CD8-positive, alpha-beta memory T cell (primary cell): Measurements from ENCODE around the gene SEPTIN5. TPM values are rescaled to one million over a fixed set of nuclear protein-coding genes. Genes with fewer than 3 reads are reported as not detected.

Source experiments
- CTCF ChIA-PET: fragments of 350-600 bp; sonication (Branson Sonifier 250); formaldehyde crosslinking; loops from one replicate; lab custom pipeline; 2021; ENCODE audit warnings: antibody characterized with exemption; lab: Charles Lee
- POLR2A ChIA-PET: fragments of 350-600 bp; sonication (Branson Sonifier 250); formaldehyde crosslinking; loops from one replicate; lab custom pipeline; 2021; ENCODE audit warnings: antibody characterized with exemption; lab: Charles Lee
- DNase-seq, 5 donors: peaks; one replicate each; pipeline versions ENCODE4 v3.0.0 to v3.0.0-alpha.2; 2020 to 2022; ENCODE audit warnings: mixed read lengths in 1 of 5
- H3K27ac ChIP-seq: one replicate; pipeline ENCODE4 v1.7.0; 2013; ENCODE audit warnings: low read depth, mild to moderate bottlenecking, low read length, moderate library complexity
- H3K27me3 ChIP-seq: 2 replicates; pipeline ENCODE4 v1.7.0; 2013; ENCODE audit warnings: low read length, mild to moderate bottlenecking; ENCODE audit not compliant: insufficient read depth, poor library complexity, severe bottlenecking
- H3K36me3 ChIP-seq: 2 replicates; pipeline ENCODE4 v1.7.0; 2013; ENCODE audit warnings: mild to moderate bottlenecking, low read length, moderate library complexity; ENCODE audit not compliant: insufficient read depth
- H3K4me1 ChIP-seq: 2 replicates; pipeline ENCODE4 v1.7.0; 2013; ENCODE audit warnings: mild to moderate bottlenecking, low read length, moderate library complexity; ENCODE audit not compliant: insufficient read depth
- H3K4me3 ChIP-seq: 2 replicates; pipeline ENCODE4 v1.7.0; 2013; ENCODE audit warnings: mild to moderate bottlenecking, low read length
- H3K9me3 ChIP-seq: 2 replicates; pipeline ENCODE4 v1.7.0; 2013; ENCODE audit warnings: mild to moderate bottlenecking, low read length
- H3K27ac Mint-ChIP-seq, 8 donors: one replicate each; pipeline ENCODE4 v1.8.0; 2020 to 2021; ENCODE audit warnings: mixed read lengths in 8 of 8, mild to moderate bottlenecking in 6 of 8, inconsistent platforms in 3 of 8, moderate library complexity in 3 of 8
- H3K27me3 Mint-ChIP-seq, 2 donors: one replicate each; pipeline ENCODE4 v1.8.0; 2020 to 2021; ENCODE audit warnings: mixed read lengths in 2 of 2, mild to moderate bottlenecking in 1 of 2, moderate library complexity in 1 of 2
- H3K36me3 Mint-ChIP-seq, 3 donors: one replicate each; pipeline ENCODE4 v1.8.0; 2020 to 2021; ENCODE audit warnings: mixed read lengths in 3 of 3, inconsistent platforms in 1 of 3, mild to moderate bottlenecking in 1 of 3
- H3K4me1 Mint-ChIP-seq, 3 donors: one replicate each; pipeline ENCODE4 v1.8.0; 2020 to 2021; ENCODE audit warnings: mixed read lengths in 3 of 3, inconsistent platforms in 1 of 3, mild to moderate bottlenecking in 1 of 3
- H3K4me3 Mint-ChIP-seq, 7 donors: one replicate each; pipeline ENCODE4 v1.8.0; 2020 to 2021; ENCODE audit warnings: mixed read lengths in 7 of 7, mild to moderate bottlenecking in 6 of 7, moderate library complexity in 4 of 7, inconsistent platforms in 2 of 7
- H3K9me3 Mint-ChIP-seq, 5 donors: one replicate each; pipeline ENCODE4 v1.8.0; 2020 to 2022; ENCODE audit warnings: mixed read lengths in 5 of 5, mild to moderate bottlenecking in 3 of 5, moderate library complexity in 2 of 5, inconsistent platforms in 1 of 5
- polyA plus RNA-seq: library from polyadenylated mRNA; unstranded; fragments of 300-500 nt; fragmentation: Illumina TruSeq; gene quantifications from one replicate; pipeline ENCODE4 v1.2.3, GENCODE V29; 2021
- total RNA-seq, 2 experiments: library from RNA; stranded (reverse); gene quantifications; one replicate each; pipeline ENCODE4 v1.2.3, GENCODE V29; 2021

SEPTIN5 gene
- total and polyA plus RNA-seq, 3 experiments from 2014 or later, result 0.20 to 0.38 TPM; not detected in 1

GRCh38 chr22:19757140-19757984 lies 43.1 kb downstream of the SEPTIN5 start:
- DNase-seq, result no peak
- Mint-ChIP-seq H3K4me3 (peak overlapping the region; percentile 17 to 79 (median 67)), H3K27me3 (peaks cover 38 to 62% of the 10 kb centered on the region in 2 donors), H3K4me1 (peaks cover 28 to 39% (median 30%) of the 10 kb centered on the region in 3 donors), H3K36me3 (peaks cover 0 to 4% (median 0%) of the 10 kb centered on the region in 3 donors), H3K9me3 (peaks cover 0 to 4% (median 0%) of the 10 kb centered on the region in 5 donors), H3K27ac (peak overlapping the region in 2 of 8 donors; percentile 29 to 60)
- ChIA-PET POLR2A (no interaction called here), CTCF (interaction anchor here (1.2 to 2.1 kb wide), 3 partner anchors 27 to 157 kb away, joined by 7 to 13 read pairs (median 11); no protein-coding TSS in a partner anchor)
- H3K27me3 ChIP-seq, result peaks cover 60% of the 10 kb centered on the region
- no peak overlapping the region for H3K27ac ChIP-seq
- H3K9me3 ChIP-seq, result no peaks in the 10 kb centered on the region
- no peaks in the 10 kb centered on the region for H3K36me3 ChIP-seq
- peak overlapping the region; percentile 11 for H3K4me3 ChIP-seq
- H3K4me1 ChIP-seq, result peaks cover 30% of the 10 kb centered on the region

GRCh38 chr22:19757985-19758895 lies 43.9 kb downstream of the SEPTIN5 start:
- Histone ChIP-seq H3K27ac (no peak overlapping the region), H3K27me3 (peaks cover 59% of the 10 kb centered on the region), H3K4me3 (no peak overlapping the region), H3K36me3 (no peaks in the 10 kb centered on the region), H3K4me1 (peaks cover 30% of the 10 kb centered on the region), H3K9me3 (no peaks in the 10 kb centered on the region)
- H3K9me3 Mint-ChIP-seq, result peaks cover 0 to 4% (median 0%) of the 10 kb centered on the region in 5 donors
- peaks cover 28 to 39% (median 30%) of the 10 kb centered on the region in 3 donors for H3K4me1 Mint-ChIP-seq
- peak overlapping the region in 1 of 8 donors; percentile 60 for H3K27ac Mint-ChIP-seq
- peaks cover 0 to 4% (median 0%) of the 10 kb centered on the region in 3 donors for H3K36me3 Mint-ChIP-seq
- H3K27me3 Mint-ChIP-seq, result peaks cover 42 to 60% of the 10 kb centered on the region in 2 donors
- POLR2A ChIA-PET, result no interaction called here
- CTCF ChIA-PET, result interaction anchor here (2.1 kb wide), 1 partner anchor 28 kb away, joined by 13 read pairs; no protein-coding TSS in a partner anchor
- peak overlapping the region in 6 of 7 donors; percentile 40 to 79 (median 68) for H3K4me3 Mint-ChIP-seq
- DNase-seq, result no peak

- CTCF ChIA-PET, result no interaction called here
- Mint-ChIP-seq H3K9me3 (peaks cover 0 to 4% (median 0%) of the 10 kb centered on the region in 5 donors), H3K4me1 (peaks cover 28 to 39% (median 30%) of the 10 kb centered on the region in 3 donors), H3K27me3 (peaks cover 46 to 62% of the 10 kb centered on the region in 2 donors), H3K4me3 (peak overlapping the region in 3 of 7 donors; percentile 8 to 57 (median 48)), H3K27ac (no peak overlapping the region), H3K36me3 (peaks cover 0 to 4% (median 0%) of the 10 kb centered on the region in 3 donors)
- no peaks in the 10 kb centered on the region for H3K36me3 ChIP-seq
- H3K9me3 ChIP-seq, result no peaks in the 10 kb centered on the region
- H3K27me3 ChIP-seq, result peaks cover 52% of the 10 kb centered on the region
- H3K4me1 ChIP-seq, result peaks cover 30% of the 10 kb centered on the region
- POLR2A ChIA-PET, result no interaction called here
- H3K27ac ChIP-seq, result no peak overlapping the region
- H3K4me3 ChIP-seq, result no peak overlapping the region
- DNase-seq, result no peak
Measured at GRCh38 chr22:19758896-19759426, 44.7 kb downstream of the SEPTIN5 start.

GRCh38 chr22:19759427-19760057 lies 45.2 kb downstream of the SEPTIN5 start:
- H3K27ac Mint-ChIP-seq, result peak overlapping the region in 2 of 8 donors; percentile 52 to 90
- no peak overlapping the region for H3K4me3 ChIP-seq
- no peaks in the 10 kb centered on the region for H3K36me3 ChIP-seq
- peak overlapping the region; percentile 77 to 89 (median 85) for H3K4me3 Mint-ChIP-seq
- peaks cover 49% of the 10 kb centered on the region for H3K27me3 ChIP-seq
- ChIA-PET POLR2A (no interaction called here), CTCF (no interaction called here)
- H3K27ac ChIP-seq, result peak overlapping the region; percentile 18
- peaks cover 28 to 40% (median 30%) of the 10 kb centered on the region in 3 donors for H3K4me1 Mint-ChIP-seq
- H3K9me3 ChIP-seq, result no peaks in the 10 kb centered on the region
- peaks cover 30% of the 10 kb centered on the region for H3K4me1 ChIP-seq
- DNase-seq, result no peak
- H3K27me3 Mint-ChIP-seq, result peaks cover 47 to 59% of the 10 kb centered on the region in 2 donors
- H3K9me3 Mint-ChIP-seq, result peaks cover 0 to 4% (median 0%) of the 10 kb centered on the region in 5 donors
- peaks cover 0 to 4% (median 0%) of the 10 kb centered on the region in 3 donors for H3K36me3 Mint-ChIP-seq

- no peak within 1 kb of the TSS for H3K4me3 ChIP-seq
- Mint-ChIP-seq H3K27me3 (peaks cover 52 to 64% of the 10 kb centered on the region in 2 donors), H3K4me3 (peak within 1 kb of the TSS; percentile 77 to 89 (median 85)), H3K36me3 (peaks cover 0 to 4% (median 0%) of the 10 kb centered on the region in 3 donors), H3K9me3 (peaks cover 0 to 4% (median 0%) of the 10 kb centered on the region in 5 donors), H3K4me1 (peaks cover 31 to 44% (median 34%) of the 10 kb centered on the region in 3 donors), H3K27ac (peak within 1 kb of the TSS in 3 of 8 donors; percentile 52 to 90 (median 64))
- no peak for DNase-seq
- no peaks in the 10 kb centered on the region for H3K9me3 ChIP-seq
- POLR2A ChIA-PET, result no interaction called here
- H3K4me1 ChIP-seq, result peaks cover 30% of the 10 kb centered on the region
- CTCF ChIA-PET, result no interaction called here
- no peaks in the 10 kb centered on the region for H3K36me3 ChIP-seq
- peak within 1 kb of the TSS; percentile 72 for H3K27ac ChIP-seq
- H3K27me3 ChIP-seq, result peaks cover 46% of the 10 kb centered on the region
Measured at GRCh38 chr22:19760058-19760950, 46.0 kb downstream of the SEPTIN5 start, which contains the start of gene TBX1. Gene TBX1, plus strand, starts transcription at chr22:19760778. Its CDS starts 66 bp downstream, at chr22:19760844.

- H3K27me3 ChIP-seq, result peaks cover 41% of the 10 kb centered on the region
- no peak overlapping the region for H3K4me3 ChIP-seq
- no peaks in the 10 kb centered on the region for H3K9me3 ChIP-seq
- H3K27me3 Mint-ChIP-seq, result peaks cover 49 to 62% of the 10 kb centered on the region in 2 donors
- peak overlapping the region; percentile 16 to 76 (median 70) for H3K4me3 Mint-ChIP-seq
- H3K9me3 Mint-ChIP-seq, result peaks cover 0 to 4% (median 0%) of the 10 kb centered on the region in 5 donors
- peaks cover 29 to 42% (median 30%) of the 10 kb centered on the region in 3 donors for H3K4me1 Mint-ChIP-seq
- peak overlapping the region in 1 of 8 donors; percentile 49 for H3K27ac Mint-ChIP-seq
- no peaks in the 10 kb centered on the region for H3K36me3 ChIP-seq
- peak overlapping the region; percentile 72 for H3K27ac ChIP-seq
- peaks cover 0 to 4% (median 0%) of the 10 kb centered on the region in 3 donors for H3K36me3 Mint-ChIP-seq
- DNase-seq, result no peak
- H3K4me1 ChIP-seq, result peaks cover 24% of the 10 kb centered on the region
- POLR2A ChIA-PET, result no interaction called here
- CTCF ChIA-PET, result no interaction called here
Measured at GRCh38 chr22:19760951-19761724, 46.8 kb downstream of the SEPTIN5 start.
